ENCODE data around the gene DBP.

Gene DBP

GRCh38 chr19:48613024-48613851 lies 23.9 kb downstream of the DBP start:
- in situ Hi-C loops (cut with MboI; ENCODE audit: low sequenced_read_pairs, unreplicated experiment), result no loop called here
- no peak for DNase-seq (ENCODE audit: low spot score)

DNA sequence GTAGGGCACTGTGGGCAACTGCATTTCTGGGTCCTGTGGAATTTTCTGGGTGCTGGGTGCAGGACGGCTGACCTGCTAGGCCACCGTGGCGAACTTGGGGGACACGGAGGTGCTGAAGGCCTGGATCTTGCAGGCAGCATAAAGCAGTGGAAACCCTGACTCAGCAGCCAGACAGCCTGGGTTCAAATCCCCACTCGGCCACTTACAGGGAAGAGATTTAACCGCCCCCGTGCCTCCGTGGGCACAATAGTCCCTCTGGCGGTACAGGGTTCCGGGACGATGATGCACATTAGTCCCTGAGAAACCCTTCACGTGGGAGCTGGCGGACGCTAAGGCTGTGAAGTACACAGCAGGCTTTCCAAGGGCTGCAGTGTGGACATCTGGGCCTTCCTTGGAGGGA lies 25.3 kb downstream of the DBP start:
- TF ChIP-seq, protein P1, sequence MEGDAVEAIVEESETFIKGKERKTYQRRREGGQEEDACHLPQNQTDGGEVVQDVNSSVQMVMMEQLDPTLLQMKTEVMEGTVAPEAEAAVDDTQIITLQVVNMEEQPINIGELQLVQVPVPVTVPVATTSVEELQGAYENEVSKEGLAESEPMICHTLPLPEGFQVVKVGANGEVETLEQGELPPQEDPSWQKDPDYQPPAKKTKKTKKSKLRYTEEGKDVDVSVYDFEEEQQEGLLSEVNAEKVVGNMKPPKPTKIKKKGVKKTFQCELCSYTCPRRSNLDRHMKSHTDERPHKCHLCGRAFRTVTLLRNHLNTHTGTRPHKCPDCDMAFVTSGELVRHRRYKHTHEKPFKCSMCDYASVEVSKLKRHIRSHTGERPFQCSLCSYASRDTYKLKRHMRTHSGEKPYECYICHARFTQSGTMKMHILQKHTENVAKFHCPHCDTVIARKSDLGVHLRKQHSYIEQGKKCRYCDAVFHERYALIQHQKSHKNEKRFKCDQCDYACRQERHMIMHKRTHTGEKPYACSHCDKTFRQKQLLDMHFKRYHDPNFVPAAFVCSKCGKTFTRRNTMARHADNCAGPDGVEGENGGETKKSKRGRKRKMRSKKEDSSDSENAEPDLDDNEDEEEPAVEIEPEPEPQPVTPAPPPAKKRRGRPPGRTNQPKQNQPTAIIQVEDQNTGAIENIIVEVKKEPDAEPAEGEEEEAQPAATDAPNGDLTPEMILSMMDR (IDR thresholded peaks at IDR 0.05; ENCODE audit: borderline replicate concordance, control extremely low read depth, extremely low read depth, insufficient read depth, missing control alignments), result no peak
- DNase-seq (ENCODE audit: low spot score), result no peak
- in situ Hi-C loops (cut with MboI; ENCODE audit: low sequenced_read_pairs, unreplicated experiment), result no loop called here

More at GRCh38 chr19:48613024-48613851, 23.9 kb downstream of the DBP start:
- TF ChIP-seq, protein P1 (IDR thresholded peaks at IDR 0.05; ENCODE audit: borderline replicate concordance, control extremely low read depth, extremely low read depth, insufficient read depth, missing control alignments), result no peak

DNA sequence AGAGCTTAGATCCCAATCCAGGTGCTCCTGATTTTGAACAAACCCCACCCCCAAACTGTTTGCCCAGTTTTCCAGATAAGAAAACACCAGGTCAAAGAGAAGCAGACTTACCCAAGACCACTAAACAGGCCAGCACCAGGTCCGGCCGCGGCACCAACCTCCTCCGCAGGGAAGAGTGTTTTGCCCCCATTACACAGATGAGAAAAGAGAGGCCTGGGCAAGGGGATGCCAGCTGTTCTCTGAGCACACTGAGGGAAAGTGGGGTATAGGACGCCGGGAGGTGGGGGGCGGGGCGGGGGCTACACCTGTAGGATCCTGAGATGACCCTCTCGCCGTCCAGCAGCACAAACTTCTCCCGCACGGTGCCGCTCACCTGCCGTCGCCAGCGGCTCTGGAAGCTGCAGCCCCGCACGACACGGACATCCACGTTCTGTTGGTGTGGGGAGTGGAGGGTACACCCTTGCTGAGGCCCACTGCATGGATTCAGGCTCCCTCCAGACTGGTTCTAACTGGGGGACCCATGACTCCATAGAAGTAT lies 27.5 kb downstream of the DBP start:
- in situ Hi-C loops (cut with MboI; ENCODE audit: low sequenced_read_pairs, unreplicated experiment), result no loop called here

DNA sequence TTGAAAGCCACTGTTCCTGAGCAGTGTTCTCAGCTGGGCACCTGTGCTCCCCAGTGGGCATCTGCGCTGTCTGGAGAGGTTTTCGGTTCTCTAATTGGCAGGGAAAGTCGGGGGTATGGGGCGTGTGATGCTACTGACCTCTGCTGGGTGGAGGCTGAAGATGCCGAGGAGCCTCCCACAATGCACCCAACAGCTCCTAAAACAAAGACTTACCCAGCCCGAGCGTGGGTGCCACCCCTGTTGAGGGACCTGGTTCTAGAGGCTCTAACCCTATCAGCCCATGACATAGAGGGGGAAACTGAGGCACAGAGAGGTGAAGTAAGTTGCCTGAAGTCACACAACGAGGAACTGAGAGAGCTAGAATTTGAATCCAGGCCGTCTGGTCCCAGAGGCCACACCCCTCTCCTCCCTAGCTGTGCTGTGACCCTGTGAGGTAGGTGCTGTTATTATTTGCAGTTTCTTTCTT lies 28.3 kb downstream of the DBP start:
- in situ Hi-C loops (cut with MboI; ENCODE audit: low sequenced_read_pairs, unreplicated experiment), result no loop called here
- TF ChIP-seq, protein P1 (IDR thresholded peaks at IDR 0.05; ENCODE audit: borderline replicate concordance, control extremely low read depth, extremely low read depth, insufficient read depth, missing control alignments), result peak; percentile 62
- DNase-seq (ENCODE audit: low spot score), result peak; percentile 83

More for the DNA sequence above, 27.5 kb downstream of the DBP start:
- TF ChIP-seq, protein P1 (IDR thresholded peaks at IDR 0.05; ENCODE audit: borderline replicate concordance, control extremely low read depth, extremely low read depth, insufficient read depth, missing control alignments), result no peak
- DNase-seq (ENCODE audit: low spot score), result no peak

GRCh38 chr19:48607359-48607755 lies 29.8 kb downstream of the DBP start:
- TF ChIP-seq, protein P1 (IDR thresholded peaks at IDR 0.05; ENCODE audit: borderline replicate concordance, control extremely low read depth, extremely low read depth, insufficient read depth, missing control alignments), result no peak
- in situ Hi-C loops (cut with MboI; ENCODE audit: low sequenced_read_pairs, unreplicated experiment), result no loop called here
- DNase-seq (ENCODE audit: low spot score), result no peak

- no peak for DNase-seq (ENCODE audit: low spot score)
- TF ChIP-seq, protein P1 (IDR thresholded peaks at IDR 0.05; ENCODE audit: borderline replicate concordance, control extremely low read depth, extremely low read depth, insufficient read depth, missing control alignments), result no peak
- in situ Hi-C loops (cut with MboI; ENCODE audit: low sequenced_read_pairs, unreplicated experiment), result no loop called here
Measured at GRCh38 chr19:48606463-48607358, 30.5 kb downstream of the DBP start, which contains the start of gene SPACA4. SPACA4 (plus strand) TSS chr19:48606742; CDS start chr19:48606979, 237 bp downstream.

Measured in GM13976 (cell line).